Upper lobe of right lung (tissue), 1 donor: ENCODE data around the gene MPDZ. TPM values are rescaled to one million over a fixed set of nuclear protein-coding genes. Genes with fewer than 3 reads are reported as not detected.

ENCODE experiments used
- ATAC-seq: fragments of 200-7000 bp; cut with Tn5 transposase; one replicate; pipeline ENCODE4 v1.9.1; 2020; ENCODE audit warnings: mild to moderate bottlenecking, moderate library complexity
- DNase-seq: peaks from one replicate; pipeline ENCODE4 v3.0.0-alpha.2; 2020
- H3K27ac ChIP-seq: fragments of 200-600 bp; one replicate; pipeline ENCODE4 v1.8.0; 2022
- H3K27me3 ChIP-seq: fragments of 200-600 bp; one replicate; pipeline ENCODE4 v1.8.0; 2022; ENCODE audit warnings: mild to moderate bottlenecking
- H3K36me3 ChIP-seq: fragments of 200-600 bp; one replicate; pipeline ENCODE4 v1.8.0; 2022
- H3K4me1 ChIP-seq: fragments of 200-600 bp; one replicate; pipeline ENCODE4 v1.8.0; 2022
- H3K4me3 ChIP-seq: fragments of 200-600 bp; one replicate; pipeline ENCODE4 v1.8.0; 2022; ENCODE audit warnings: mild to moderate bottlenecking
- H3K9me3 ChIP-seq: fragments of 200-600 bp; one replicate; pipeline ENCODE4 v1.8.0; 2022
- CTCF ChIP-seq: fragments of 200-600 bp; IDR thresholded peaks from one replicate; pipeline ENCODE4 v1.8.0; 2022; ENCODE audit warnings: antibody characterized with exemption
- intact Hi-C: fragments of 100-400 bp; cut with DNase I; formaldehyde crosslinking; loops from one replicate; pipeline ENCODE4 v1.11.0; 2022
- total RNA-seq: library from RNA; stranded (reverse); fragmentation: NEBNext Ultra II Directional; extraction: Animal tissue kit (Norgen Biotek cat#: 25700); gene quantifications from one replicate; pipeline ENCODE4 v1.2.1, GENCODE V29; 2021
- donor health status: DM: no; HTN: yes; CAD: no; lungs with severe emphysema.

MPDZ gene
- total RNA-seq, 1 donor from 2014 or later: 37.8 TPM

- Histone ChIP-seq H3K9me3 (no peaks in the 10 kb centered on the region), H3K27me3 (no peaks in the 10 kb centered on the region), H3K27ac (no peak overlapping the region), H3K4me3 (no peak overlapping the region), H3K4me1 (no peaks in the 10 kb centered on the region), H3K36me3 (peaks cover 10% of the 10 kb centered on the region)
- ATAC-seq: no peak
- no peak for DNase-seq
- intact Hi-C loops: no loop called here
- TF ChIP-seq CTCF: no peak
These were observed 137.9 kb downstream of the MPDZ start for GRCh38 chr9:13141629-13142028.

- no peak for ATAC-seq
- no peak for TF ChIP-seq CTCF
- intact Hi-C loops: no loop called here
These were observed 138.5 kb downstream of the MPDZ start for GRCh38 chr9:13140843-13141592.

GRCh38 chr9:13139641-13140171 lies 139.8 kb downstream of the MPDZ start:
- DNase-seq (no peak), ATAC-seq (no peak)
- H3K4me3 ChIP-seq: no peak overlapping the region

More at GRCh38 chr9:13140843-13141592, 138.5 kb downstream of the MPDZ start:
- DNase-seq: no peak
- Histone ChIP-seq H3K27me3 (no peaks in the 10 kb centered on the region), H3K4me3 (no peak overlapping the region), H3K36me3 (peaks cover 10% of the 10 kb centered on the region), H3K9me3 (no peaks in the 10 kb centered on the region), H3K4me1 (no peaks in the 10 kb centered on the region), H3K27ac (no peak overlapping the region)

GRCh38 chr9:13137426-13137825 lies 142.1 kb downstream of the MPDZ start:
- no peaks in the 10 kb centered on the region for H3K4me1 ChIP-seq
- no peak overlapping the region for H3K27ac ChIP-seq
- ATAC-seq (no peak), DNase-seq (no peak)
- no peaks in the 10 kb centered on the region for H3K27me3 ChIP-seq
- intact Hi-C loops: no loop called here
- peaks cover 35% of the 10 kb centered on the region for H3K36me3 ChIP-seq
- TF ChIP-seq CTCF: no peak
- no peak overlapping the region for H3K4me3 ChIP-seq
- H3K9me3 ChIP-seq: no peaks in the 10 kb centered on the region

More at GRCh38 chr9:13139641-13140171, 139.8 kb downstream of the MPDZ start:
- intact Hi-C loops: no loop called here
- Histone ChIP-seq H3K36me3 (peaks cover 19% of the 10 kb centered on the region), H3K4me1 (no peaks in the 10 kb centered on the region), H3K27me3 (no peaks in the 10 kb centered on the region), H3K27ac (no peak overlapping the region), H3K9me3 (no peaks in the 10 kb centered on the region)
- TF ChIP-seq CTCF: no peak

- intact Hi-C loops: no loop called here
- no peak for DNase-seq
- Histone ChIP-seq H3K4me3 (no peak overlapping the region), H3K4me1 (no peaks in the 10 kb centered on the region), H3K27me3 (no peaks in the 10 kb centered on the region), H3K9me3 (no peaks in the 10 kb centered on the region), H3K36me3 (peaks cover 27% of the 10 kb centered on the region), H3K27ac (no peak overlapping the region)
- TF ChIP-seq CTCF: no peak
- ATAC-seq: no peak
These were observed 147.5 kb downstream of the MPDZ start for GRCh38 chr9:13131991-13132390.
